RWPE1 (cell line): ENCODE data around the gene MAP2K3.

ENCODE experiments used
- CTCF ChIA-PET: fragments of 350-600 bp; sonication (Branson Sonifier 250); formaldehyde crosslinking; extraction: SDS; loops from one replicate; lab custom pipeline; 2021; lab: Yijun Ruan, JAX
- POLR2A ChIA-PET: fragments of 400-600 bp; formaldehyde crosslinking; extraction: SDS; loops from one replicate; lab custom pipeline; 2020; ENCODE audit warnings: antibody characterized with exemption; ENCODE audit not compliant: low non-redundant PET; lab: Yijun Ruan, JAX
- DNase-seq: peaks from one replicate; pipeline ENCODE4 v3.0.0; 2012; ENCODE audit warnings: low spot score
- H3K27ac ChIP-seq: fragments of 450-650 bp; 2 replicates; pipeline ENCODE4 v1.5.1; 2017
- TF ChIP-seq, protein P1 (sequence below): fragments of 450-650 bp; conservative IDR thresholded peaks from 2 replicates; pipeline ENCODE4 v1.5.1; 2017; ENCODE audit warnings: low read depth, mild to moderate bottlenecking

MAP2K3 gene

DNA sequence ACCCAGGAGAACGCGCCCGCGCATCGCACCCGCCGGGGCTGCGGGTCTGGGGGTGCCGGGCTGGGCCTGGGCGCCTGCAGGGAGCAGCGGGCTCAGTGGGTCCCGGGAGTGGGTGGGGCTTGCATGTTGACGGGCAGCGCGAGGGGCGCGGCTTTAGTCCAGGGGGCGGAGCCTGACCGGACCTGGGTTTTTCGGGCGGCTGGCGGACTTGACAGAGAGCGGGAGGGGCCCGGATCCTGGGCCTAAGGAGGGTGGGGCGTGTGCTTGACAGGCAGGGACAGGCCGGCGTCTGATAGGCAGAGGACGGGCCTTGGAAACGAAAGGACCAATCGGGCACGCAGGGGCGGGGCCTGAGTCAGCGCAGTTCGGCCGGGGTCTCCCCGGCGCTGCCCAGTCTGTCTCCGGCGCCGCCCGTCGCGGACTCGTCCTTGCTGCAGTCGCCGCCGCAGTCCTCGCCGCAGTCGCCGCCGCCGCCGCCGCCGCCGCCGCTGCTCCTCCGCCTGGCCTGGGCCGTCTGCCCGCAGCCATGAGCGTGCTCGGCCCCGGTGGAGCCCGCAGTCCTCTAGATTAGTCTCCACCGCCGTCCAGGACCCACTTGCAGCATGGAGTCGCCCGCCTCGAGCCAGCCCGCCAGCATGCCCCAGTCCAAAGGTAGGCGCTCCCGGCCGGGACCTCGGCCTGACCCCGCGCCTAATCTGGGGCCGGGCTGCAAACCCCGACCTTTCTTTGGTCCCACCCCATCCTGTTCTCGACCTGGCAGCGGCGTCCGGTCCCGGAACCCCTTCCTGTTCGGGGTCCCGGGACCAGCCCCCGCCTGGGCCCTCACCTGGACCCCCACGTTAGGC, at the start of gene MAP2K3:
Gene MAP2K3 (plus strand): TSS at position 393 of the 845 bp plus-strand sequence. CDS start 210 bp downstream, at position 603.
- POLR2A ChIA-PET, result interaction anchor here (1.3 kb wide), 1 partner anchor 8 kb away, joined by 4 read pairs; no protein-coding TSS in a partner anchor
- TF ChIP-seq, protein P1, sequence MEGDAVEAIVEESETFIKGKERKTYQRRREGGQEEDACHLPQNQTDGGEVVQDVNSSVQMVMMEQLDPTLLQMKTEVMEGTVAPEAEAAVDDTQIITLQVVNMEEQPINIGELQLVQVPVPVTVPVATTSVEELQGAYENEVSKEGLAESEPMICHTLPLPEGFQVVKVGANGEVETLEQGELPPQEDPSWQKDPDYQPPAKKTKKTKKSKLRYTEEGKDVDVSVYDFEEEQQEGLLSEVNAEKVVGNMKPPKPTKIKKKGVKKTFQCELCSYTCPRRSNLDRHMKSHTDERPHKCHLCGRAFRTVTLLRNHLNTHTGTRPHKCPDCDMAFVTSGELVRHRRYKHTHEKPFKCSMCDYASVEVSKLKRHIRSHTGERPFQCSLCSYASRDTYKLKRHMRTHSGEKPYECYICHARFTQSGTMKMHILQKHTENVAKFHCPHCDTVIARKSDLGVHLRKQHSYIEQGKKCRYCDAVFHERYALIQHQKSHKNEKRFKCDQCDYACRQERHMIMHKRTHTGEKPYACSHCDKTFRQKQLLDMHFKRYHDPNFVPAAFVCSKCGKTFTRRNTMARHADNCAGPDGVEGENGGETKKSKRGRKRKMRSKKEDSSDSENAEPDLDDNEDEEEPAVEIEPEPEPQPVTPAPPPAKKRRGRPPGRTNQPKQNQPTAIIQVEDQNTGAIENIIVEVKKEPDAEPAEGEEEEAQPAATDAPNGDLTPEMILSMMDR, result no peak
- CTCF ChIA-PET, result interaction anchor here (0.6 kb wide), 1 partner anchor 62 kb away, joined by 3 read pairs; no protein-coding TSS in a partner anchor
- H3K27ac ChIP-seq, result peak within 1 kb of the TSS; percentile 94
- peak; percentile 98 for DNase-seq

DNA sequence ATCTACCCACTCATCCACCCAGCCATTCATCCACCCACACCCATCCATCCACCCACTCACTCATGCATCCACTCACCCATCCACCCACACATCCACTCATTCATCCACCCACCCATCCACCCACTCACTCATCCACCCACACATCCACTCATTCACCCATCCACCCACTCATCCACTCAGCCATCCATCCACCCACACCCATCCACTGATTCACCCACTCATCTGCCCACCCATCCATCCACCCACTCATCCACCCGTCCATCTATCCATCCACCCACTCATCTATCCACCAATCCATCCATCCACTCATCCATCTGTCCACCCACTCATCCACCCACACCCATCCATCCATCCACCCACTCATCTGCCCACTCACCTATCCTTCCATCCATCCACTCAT, 48.6 kb upstream of the MAP2K3 start:
- ChIA-PET CTCF (no interaction called here), POLR2A (no interaction called here)
- no peak overlapping the region for H3K27ac ChIP-seq
- TF ChIP-seq, protein P1, result no peak
- no peak for DNase-seq

DNA sequence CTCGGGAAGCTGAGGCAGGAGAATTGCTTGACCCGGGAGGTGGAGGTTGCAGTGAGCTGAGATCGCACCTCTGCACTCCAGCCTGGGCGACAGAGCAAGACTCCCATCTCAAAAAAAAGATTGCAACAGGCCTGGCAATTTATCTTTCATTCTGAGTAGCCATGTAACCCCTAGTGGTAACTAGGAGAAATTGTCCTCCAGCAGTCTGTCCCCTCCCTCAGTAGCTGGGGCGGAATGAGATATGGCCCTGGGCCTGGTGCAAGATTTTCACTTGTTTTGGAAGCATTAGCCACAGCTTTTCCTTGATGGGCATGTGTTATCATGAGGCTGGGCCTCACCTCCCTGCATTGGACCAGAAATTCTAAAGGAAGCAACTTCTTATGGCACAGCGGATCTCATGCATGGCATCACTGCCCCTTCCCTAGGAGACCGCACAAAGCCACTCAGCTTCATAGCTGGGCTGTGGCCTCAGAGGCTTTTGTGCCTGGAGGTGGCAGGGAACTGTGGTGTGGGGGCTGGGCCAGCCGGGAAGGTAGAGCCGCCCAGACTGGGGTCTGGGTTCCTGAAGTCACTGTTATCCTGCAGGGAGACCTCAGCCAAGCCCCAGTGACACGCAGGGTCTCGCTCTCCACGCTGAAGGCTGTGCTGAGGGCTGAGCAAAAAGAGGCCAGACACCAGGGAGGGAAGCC, 44.7 kb upstream of the MAP2K3 start:
- H3K27ac ChIP-seq, result no peak overlapping the region
- CTCF ChIA-PET, result interaction anchor here (0.8 to 0.9 kb wide), 2 partner anchors 11 to 44 kb away, joined by 3 to 4 read pairs; no protein-coding TSS in a partner anchor
- TF ChIP-seq, protein P1, result peak; percentile 43
- DNase-seq, result peak; percentile 41
- POLR2A ChIA-PET, result no interaction called here

DNA sequence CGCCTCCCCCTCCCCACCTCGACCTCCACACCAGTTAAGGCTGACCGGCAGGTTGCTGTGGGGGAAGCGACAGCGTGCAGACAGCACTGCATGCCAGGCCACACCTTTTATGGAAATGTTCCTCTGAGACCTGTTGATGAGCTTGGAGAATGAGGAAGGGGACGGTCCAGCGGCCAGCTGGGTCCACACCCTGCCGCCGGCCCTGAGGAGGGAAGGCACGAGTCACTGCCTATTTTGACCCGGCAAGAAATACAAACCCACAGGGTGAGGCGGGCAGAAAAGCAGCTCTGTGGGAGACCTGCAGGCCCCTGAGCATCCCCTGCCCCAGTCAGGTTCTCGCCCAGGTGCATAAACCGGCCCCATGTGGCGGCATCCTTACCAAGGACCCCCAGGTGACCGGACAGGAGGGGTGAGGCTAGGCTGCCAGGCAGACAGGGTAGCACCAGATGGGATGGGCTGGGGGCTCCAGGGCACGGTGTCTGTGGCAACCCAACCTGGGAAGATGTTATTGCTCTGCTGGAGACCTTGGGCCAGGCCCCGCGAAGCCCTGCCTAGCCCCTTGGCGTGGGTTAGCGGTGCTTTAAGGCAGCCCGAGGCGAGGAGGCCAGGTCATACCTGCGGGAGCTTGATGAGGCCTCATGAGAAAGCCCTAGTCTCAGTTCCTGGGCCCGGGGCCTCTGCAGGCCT, 44.0 kb upstream of the MAP2K3 start:
- H3K27ac ChIP-seq, result no peak overlapping the region
- POLR2A ChIA-PET, result no interaction called here
- CTCF ChIA-PET, result interaction anchor here (0.6 to 0.8 kb wide), 2 partner anchors 11 to 42 kb away, joined by 3 read pairs; no protein-coding TSS in a partner anchor
- TF ChIP-seq, protein P1, result no peak
- DNase-seq, result no peak

DNA sequence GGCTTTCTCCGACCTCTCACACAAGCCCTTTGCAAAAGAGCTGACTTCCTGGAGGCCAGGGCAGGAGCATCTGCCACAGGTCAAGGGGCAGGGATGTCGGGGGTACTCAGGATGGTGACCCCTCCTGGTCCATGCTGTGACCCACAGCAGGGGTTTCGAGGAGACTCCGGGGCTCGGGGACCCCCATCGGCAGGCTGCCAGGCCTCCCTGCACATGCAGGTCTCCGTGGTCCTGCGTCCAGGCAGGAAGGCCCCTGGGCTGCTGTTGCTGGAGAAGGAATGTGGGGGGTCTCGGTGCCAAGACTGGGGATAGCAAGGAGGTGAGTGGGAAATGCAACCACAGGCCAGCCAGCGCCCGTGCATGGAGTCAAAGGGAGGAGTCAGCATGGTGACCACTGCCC, 42.9 kb upstream of the MAP2K3 start:
- TF ChIP-seq, protein P1, result no peak
- no peak overlapping the region for H3K27ac ChIP-seq
- CTCF ChIA-PET, result interaction anchor here (0.5 kb wide), 1 partner anchor 573 kb away, joined by 3 read pairs; no protein-coding TSS in a partner anchor
- no peak for DNase-seq
- POLR2A ChIA-PET, result no interaction called here
